ENCODE measurements around the gene SLC35B2.

DNA sequence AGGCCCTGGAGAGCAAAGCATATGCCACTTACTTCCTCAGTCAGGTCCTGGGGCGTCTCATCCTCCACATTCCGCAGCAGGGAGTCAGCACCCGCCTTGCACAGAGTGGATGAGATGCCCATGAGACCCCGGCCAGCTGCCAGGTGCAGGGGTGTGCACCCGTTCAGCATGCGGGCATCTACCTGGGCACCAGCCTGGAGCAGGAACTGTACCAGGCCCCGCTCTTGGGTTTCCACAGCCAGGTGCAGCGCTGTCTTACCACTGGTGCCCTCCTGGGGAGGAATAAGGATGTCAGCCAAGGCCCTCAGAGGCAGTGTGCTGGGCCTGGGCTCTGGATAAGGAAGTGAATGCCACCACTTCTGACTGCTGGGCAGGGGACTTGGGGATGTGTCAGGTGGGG lies 2.7 kb upstream of the SLC35B2 start:
- TF ChIP-seq, protein P1, sequence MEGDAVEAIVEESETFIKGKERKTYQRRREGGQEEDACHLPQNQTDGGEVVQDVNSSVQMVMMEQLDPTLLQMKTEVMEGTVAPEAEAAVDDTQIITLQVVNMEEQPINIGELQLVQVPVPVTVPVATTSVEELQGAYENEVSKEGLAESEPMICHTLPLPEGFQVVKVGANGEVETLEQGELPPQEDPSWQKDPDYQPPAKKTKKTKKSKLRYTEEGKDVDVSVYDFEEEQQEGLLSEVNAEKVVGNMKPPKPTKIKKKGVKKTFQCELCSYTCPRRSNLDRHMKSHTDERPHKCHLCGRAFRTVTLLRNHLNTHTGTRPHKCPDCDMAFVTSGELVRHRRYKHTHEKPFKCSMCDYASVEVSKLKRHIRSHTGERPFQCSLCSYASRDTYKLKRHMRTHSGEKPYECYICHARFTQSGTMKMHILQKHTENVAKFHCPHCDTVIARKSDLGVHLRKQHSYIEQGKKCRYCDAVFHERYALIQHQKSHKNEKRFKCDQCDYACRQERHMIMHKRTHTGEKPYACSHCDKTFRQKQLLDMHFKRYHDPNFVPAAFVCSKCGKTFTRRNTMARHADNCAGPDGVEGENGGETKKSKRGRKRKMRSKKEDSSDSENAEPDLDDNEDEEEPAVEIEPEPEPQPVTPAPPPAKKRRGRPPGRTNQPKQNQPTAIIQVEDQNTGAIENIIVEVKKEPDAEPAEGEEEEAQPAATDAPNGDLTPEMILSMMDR (IDR thresholded peaks at IDR 0.05) = no peak
- TF ChIP-seq, protein P2, sequence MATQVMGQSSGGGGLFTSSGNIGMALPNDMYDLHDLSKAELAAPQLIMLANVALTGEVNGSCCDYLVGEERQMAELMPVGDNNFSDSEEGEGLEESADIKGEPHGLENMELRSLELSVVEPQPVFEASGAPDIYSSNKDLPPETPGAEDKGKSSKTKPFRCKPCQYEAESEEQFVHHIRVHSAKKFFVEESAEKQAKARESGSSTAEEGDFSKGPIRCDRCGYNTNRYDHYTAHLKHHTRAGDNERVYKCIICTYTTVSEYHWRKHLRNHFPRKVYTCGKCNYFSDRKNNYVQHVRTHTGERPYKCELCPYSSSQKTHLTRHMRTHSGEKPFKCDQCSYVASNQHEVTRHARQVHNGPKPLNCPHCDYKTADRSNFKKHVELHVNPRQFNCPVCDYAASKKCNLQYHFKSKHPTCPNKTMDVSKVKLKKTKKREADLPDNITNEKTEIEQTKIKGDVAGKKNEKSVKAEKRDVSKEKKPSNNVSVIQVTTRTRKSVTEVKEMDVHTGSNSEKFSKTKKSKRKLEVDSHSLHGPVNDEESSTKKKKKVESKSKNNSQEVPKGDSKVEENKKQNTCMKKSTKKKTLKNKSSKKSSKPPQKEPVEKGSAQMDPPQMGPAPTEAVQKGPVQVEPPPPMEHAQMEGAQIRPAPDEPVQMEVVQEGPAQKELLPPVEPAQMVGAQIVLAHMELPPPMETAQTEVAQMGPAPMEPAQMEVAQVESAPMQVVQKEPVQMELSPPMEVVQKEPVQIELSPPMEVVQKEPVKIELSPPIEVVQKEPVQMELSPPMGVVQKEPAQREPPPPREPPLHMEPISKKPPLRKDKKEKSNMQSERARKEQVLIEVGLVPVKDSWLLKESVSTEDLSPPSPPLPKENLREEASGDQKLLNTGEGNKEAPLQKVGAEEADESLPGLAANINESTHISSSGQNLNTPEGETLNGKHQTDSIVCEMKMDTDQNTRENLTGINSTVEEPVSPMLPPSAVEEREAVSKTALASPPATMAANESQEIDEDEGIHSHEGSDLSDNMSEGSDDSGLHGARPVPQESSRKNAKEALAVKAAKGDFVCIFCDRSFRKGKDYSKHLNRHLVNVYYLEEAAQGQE (IDR thresholded peaks at IDR 0.05; ENCODE audit: insufficient read depth in 1 of 2, low read depth in 2 of 2, low read length in 1 of 2) = no peak

Data from Panc1 (cell line).